B cell (primary cell): ENCODE data around the gene NNT. TPM values are rescaled to one million over a fixed set of nuclear protein-coding genes. Genes with fewer than 3 reads are reported as not detected.

ENCODE experiments used
- ATAC-seq: fragments of 200-7000 bp; cut with Tn5 transposase; one replicate; pipeline ENCODE4 v1.10.0; 2021; ENCODE audit warnings: low read depth, mild to moderate bottlenecking, moderate number of reproducible peaks, moderate library complexity
- CTCF ChIA-PET: fragments of 350-600 bp; sonication (Branson Sonifier 250); formaldehyde crosslinking; loops from one replicate; lab custom pipeline; 2021; ENCODE audit warnings: antibody characterized with exemption, inconsistent platforms; lab: Charles Lee
- POLR2A ChIA-PET: fragments of 350-600 bp; sonication (Branson Sonifier 250); formaldehyde crosslinking; loops from one replicate; lab custom pipeline; 2021; ENCODE audit warnings: antibody characterized with exemption; lab: Charles Lee
- DNase-seq: peaks from one replicate; pipeline ENCODE4 v3.0.0; 2013
- H2AFZ ChIP-seq: 2 replicates; pipeline ENCODE4 v1.6.1; 2012; ENCODE audit warnings: mild to moderate bottlenecking, low read depth, low read length; ENCODE audit not compliant: insufficient read depth, poor library complexity, severe bottlenecking
- H3K27ac ChIP-seq, 2 donors: 1 replicate in 1 of 2; 2 replicates in 1 of 2; pipeline ENCODE4 v1.5.1; 2012 to 2013; ENCODE audit warnings: low read length in 2 of 2, mild to moderate bottlenecking in 2 of 2, moderate library complexity in 1 of 2
- H3K27me3 ChIP-seq, 4 experiments: fragments of 200-600 bp in 1 of 4; sonication (generic) in 1 of 4; replicated peaks in 1 of 4; 1 replicate in 2 of 4; 2 replicates in 2 of 4; pipeline versions ENCODE4 v1.6.1 to v1.7.0; 2013 to 2016; ENCODE audit warnings: low read length in 3 of 4, mild to moderate bottlenecking in 2 of 4, mixed read lengths in 1 of 4, moderate library complexity in 1 of 4; ENCODE audit not compliant: insufficient read depth in 4 of 4, control insufficient read depth in 3 of 4; ENCODE audit errors: control extremely low read depth in 1 of 4
- H3K36me3 ChIP-seq, 2 experiments: replicated peaks in 1 of 2; 1 replicate in 1 of 2; 2 replicates in 1 of 2; pipeline versions ENCODE4 v1.6.1 to v1.7.1; 2013; ENCODE audit warnings: low read length in 1 of 2; ENCODE audit not compliant: insufficient read depth in 2 of 2, control insufficient read depth in 1 of 2; ENCODE audit errors: control extremely low read depth in 1 of 2, extremely low read depth in 1 of 2
- H3K4me1 ChIP-seq, 2 donors: fragments of 200-600 bp in 1 of 2; sonication (generic) in 1 of 2; 1 replicate in 1 of 2; 2 replicates in 1 of 2; pipeline versions ENCODE4 v1.5.1 to v1.6.1; 2013 to 2017; ENCODE audit warnings: low read length in 2 of 2; ENCODE audit not compliant: control insufficient read depth in 2 of 2, insufficient read depth in 2 of 2
- H3K4me2 ChIP-seq: replicated peaks from 2 replicates; pipeline ENCODE3; 2012; ENCODE audit warnings: mild to moderate bottlenecking, low read depth, low read length; ENCODE audit not compliant: poor library complexity, severe bottlenecking
- H3K4me3 ChIP-seq, 5 experiments: fragments of 200-600 bp in 1 of 5; sonication (generic) in 1 of 5; 1 replicate in 3 of 5; 2 replicates in 2 of 5; pipeline versions ENCODE4 v1.5.1 to v1.7.0; 2011 to 2016; ENCODE audit warnings: low read length in 4 of 5, mild to moderate bottlenecking in 4 of 5, low read depth in 2 of 5, control low read depth in 1 of 5, moderate library complexity in 1 of 5; ENCODE audit not compliant: insufficient read depth in 1 of 5; ENCODE audit errors: control extremely low read depth in 1 of 5, extremely low read depth in 1 of 5
- H3K79me2 ChIP-seq: fragments of 200-600 bp; sonication (generic); one replicate; pipeline ENCODE4 v1.6.0; 2016; ENCODE audit warnings: low read length; ENCODE audit not compliant: control insufficient read depth, insufficient read depth
- H3K9ac ChIP-seq: fragments of 200-600 bp; sonication (generic); 2 replicates; pipeline ENCODE4 v1.6.1; 2017; ENCODE audit warnings: mild to moderate bottlenecking, low read length, moderate library complexity
- H3K9me3 ChIP-seq, 3 donors: one replicate each; pipeline versions ENCODE4 v1.6.1 to v1.7.1; 2013; ENCODE audit warnings: low read length in 2 of 3; ENCODE audit not compliant: control insufficient read depth in 2 of 3, insufficient read depth in 1 of 3; ENCODE audit errors: control extremely low read depth in 1 of 3
- H4K20me1 ChIP-seq: 2 replicates; pipeline ENCODE4 v1.6.0; 2012; ENCODE audit warnings: mild to moderate bottlenecking, low read length; ENCODE audit not compliant: insufficient read depth, control insufficient read depth, poor library complexity, severe bottlenecking
- H3K27ac Mint-ChIP-seq: one replicate; pipeline ENCODE4 v1.8.0; 2021; ENCODE audit warnings: mixed read lengths
- H3K27me3 Mint-ChIP-seq: one replicate; pipeline ENCODE4 v1.8.0; 2021; ENCODE audit warnings: mixed read lengths
- H3K4me1 Mint-ChIP-seq: one replicate; pipeline ENCODE4 v1.8.0; 2021; ENCODE audit warnings: mixed read lengths
- H3K4me3 Mint-ChIP-seq: one replicate; pipeline ENCODE4 v1.8.0; 2021; ENCODE audit warnings: mixed read lengths
- H3K9me3 Mint-ChIP-seq: one replicate; pipeline ENCODE4 v1.8.0; 2022; ENCODE audit warnings: mixed read lengths; ENCODE audit not compliant: insufficient read depth
- EZH2 ChIP-seq: IDR thresholded peaks from 2 replicates; pipeline ENCODE4 v1.6.1; 2012; ENCODE audit warnings: borderline replicate concordance, low read depth, mild to moderate bottlenecking, moderate library complexity, low read length; ENCODE audit not compliant: insufficient read depth, poor library complexity, severe bottlenecking
- WGBS: methylation state at CpG from one replicate; pipeline ENCODE4 v1.1.5; 2013; ENCODE audit warnings: missing lambda C conversion rate; ENCODE audit not compliant: insufficient coverage; 5-methylcytosine and 5-hydroxymethylcytosine counted together
- intact Hi-C: fragments of 100-400 bp; cut with micrococcal nuclease; formaldehyde crosslinking; loops from one replicate; pipeline ENCODE4 v1.10.0; 2022
- polyA plus RNA-seq: library from polyadenylated mRNA; depleted of rRNA; stranded (reverse); fragments of >200 nt; gene quantifications from 2 replicates; pipeline ENCODE4 v1.2.3, GENCODE V29; 2012
- total RNA-seq, 2 donors: library from RNA; stranded (reverse); fragments of 120-200 nt in 1 of 2; gene quantifications; 1 replicate in 1 of 2; 2 replicates in 1 of 2; pipeline versions ENCODE4 v1.2.3 to v1.2.4, GENCODE V29; 2013 to 2022
- TF ChIP-seq, protein P1 (sequence below): fragments of 200-600 bp; IDR thresholded peaks from one replicate; pipeline ENCODE4 v1.8.0; 2022; ENCODE audit warnings: antibody characterized with exemption, mild to moderate bottlenecking

NNT gene
- total and polyA plus RNA-seq, 2 donors (not counting 1 experiment from before 2014, with no cell fraction given) = 17.8 to 61.1 TPM

- Mint-ChIP-seq H3K9me3 (no peaks in the 10 kb centered on the region), H3K27me3 (no peaks in the 10 kb centered on the region), H3K4me1 (peaks cover 34% of the 10 kb centered on the region), H3K4me3 (peak overlapping the region; percentile 95), H3K27ac (peak overlapping the region; percentile 91)
- 100% methylated on average over 3 of the region's 4 CpGs for WGBS
- Histone ChIP-seq H3K27ac (peak overlapping the region in 1 of 2 donors; percentile 89), H3K4me3 (no peak overlapping the region), H2AFZ (no peak overlapping the region), H3K9ac (no peak overlapping the region), H3K36me3 (peaks cover 0 to 8% of the 10 kb centered on the region in 2 experiments), H3K4me1 (peaks cover 16 to 24% of the 10 kb centered on the region in 2 donors), H3K79me2 (peaks cover 66% of the 10 kb centered on the region), H4K20me1 (peaks cover 10% of the 10 kb centered on the region), H3K27me3 (no peaks in the 10 kb centered on the region), H3K9me3 (no peaks in the 10 kb centered on the region), H3K4me2 (peak overlapping the region; percentile 89)
- DNase-seq (no peak), ATAC-seq (no peak)
- POLR2A ChIA-PET = interaction anchor here (1.7 kb wide), 1 partner anchor 484 kb away, joined by 5 read pairs; the partner anchor contains the start of gene ZNF131
- intact Hi-C loops = loop anchor here (2.0 to 5.0 kb wide), 2 partner anchors 537 to 1680 kb away; partner anchors contain the start of gene FBXO4
- CTCF ChIA-PET = interaction anchor here (0.7 to 4.7 kb wide), 3 partner anchors 27 to 67 kb away, joined by 3 to 27 read pairs (median 3); no protein-coding TSS in a partner anchor
- TF ChIP-seq, protein P1, sequence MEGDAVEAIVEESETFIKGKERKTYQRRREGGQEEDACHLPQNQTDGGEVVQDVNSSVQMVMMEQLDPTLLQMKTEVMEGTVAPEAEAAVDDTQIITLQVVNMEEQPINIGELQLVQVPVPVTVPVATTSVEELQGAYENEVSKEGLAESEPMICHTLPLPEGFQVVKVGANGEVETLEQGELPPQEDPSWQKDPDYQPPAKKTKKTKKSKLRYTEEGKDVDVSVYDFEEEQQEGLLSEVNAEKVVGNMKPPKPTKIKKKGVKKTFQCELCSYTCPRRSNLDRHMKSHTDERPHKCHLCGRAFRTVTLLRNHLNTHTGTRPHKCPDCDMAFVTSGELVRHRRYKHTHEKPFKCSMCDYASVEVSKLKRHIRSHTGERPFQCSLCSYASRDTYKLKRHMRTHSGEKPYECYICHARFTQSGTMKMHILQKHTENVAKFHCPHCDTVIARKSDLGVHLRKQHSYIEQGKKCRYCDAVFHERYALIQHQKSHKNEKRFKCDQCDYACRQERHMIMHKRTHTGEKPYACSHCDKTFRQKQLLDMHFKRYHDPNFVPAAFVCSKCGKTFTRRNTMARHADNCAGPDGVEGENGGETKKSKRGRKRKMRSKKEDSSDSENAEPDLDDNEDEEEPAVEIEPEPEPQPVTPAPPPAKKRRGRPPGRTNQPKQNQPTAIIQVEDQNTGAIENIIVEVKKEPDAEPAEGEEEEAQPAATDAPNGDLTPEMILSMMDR = no peak
- no peak for TF ChIP-seq EZH2
These were observed 1.7 kb downstream of the NNT start for GRCh38 chr5:43604699-43605098.

GRCh38 chr5:43606351-43606750 is 3.4 kb downstream of the NNT start:
- no peak overlapping the region for H3K4me3 Mint-ChIP-seq

More at GRCh38 chr5:43606351-43606750, 3.4 kb downstream of the NNT start:
- no peaks in the 10 kb centered on the region for H3K27me3 ChIP-seq
- no peaks in the 10 kb centered on the region for H3K9me3 Mint-ChIP-seq
- no CpG with 5 or more reads among the region's 3 CpGs for WGBS
- peaks cover 16 to 24% of the 10 kb centered on the region in 2 donors for H3K4me1 ChIP-seq
- no peak overlapping the region for H3K4me2 ChIP-seq
- H3K79me2 ChIP-seq = peaks cover 67% of the 10 kb centered on the region
- intact Hi-C loops = no loop called here
- peaks cover 0 to 20% of the 10 kb centered on the region in 2 experiments for H3K36me3 ChIP-seq
- H3K27me3 Mint-ChIP-seq = no peaks in the 10 kb centered on the region
- POLR2A ChIA-PET = no interaction called here
- no peak overlapping the region for H2AFZ ChIP-seq
- H3K9me3 ChIP-seq = no peaks in the 10 kb centered on the region
- H3K27ac Mint-ChIP-seq = no peak overlapping the region
- DNase-seq = no peak
- peaks cover 32% of the 10 kb centered on the region for H3K4me1 Mint-ChIP-seq
- no peak for TF ChIP-seq EZH2
- TF ChIP-seq, protein P1 = no peak
- H4K20me1 ChIP-seq = peaks cover 10% of the 10 kb centered on the region
- no peak overlapping the region for H3K4me3 ChIP-seq
- ATAC-seq = no peak
- H3K9ac ChIP-seq = no peak overlapping the region
- no peak overlapping the region for H3K27ac ChIP-seq
- CTCF ChIA-PET = interaction anchor here (4.7 kb wide), 1 partner anchor 25 kb away, joined by 27 read pairs; no protein-coding TSS in a partner anchor
